Cardiac fibroblast (primary cell): ENCODE results near the gene ABO.
"Not testable (repeated sequence)": the region's sequence is repeated elsewhere in the genome, so short reads cannot be mapped to it uniquely, and the experiment has no call there.

ENCODE experiments used
- DNase-seq, 2 donors: peaks; one replicate each; pipeline versions ENCODE4 v3.0.0 to v3.0.0-alpha.2; 2010; ENCODE audit warnings: low read depth in 2 of 2
- H3K4me3 ChIP-seq, 2 donors: replicated peaks in 1 of 2; 1 replicate in 1 of 2; 2 replicates in 1 of 2; pipeline ENCODE4 v1.5.1; 2011; ENCODE audit warnings: low read depth in 2 of 2, low read length in 2 of 2, mild to moderate bottlenecking in 2 of 2, moderate library complexity in 1 of 2
- CTCF ChIP-seq: IDR thresholded peaks from one replicate; pipeline ENCODE4 v1.5.1; 2011; ENCODE audit warnings: low read depth, mild to moderate bottlenecking, low read length, inconsistent platforms

The ABO gene

DNA sequence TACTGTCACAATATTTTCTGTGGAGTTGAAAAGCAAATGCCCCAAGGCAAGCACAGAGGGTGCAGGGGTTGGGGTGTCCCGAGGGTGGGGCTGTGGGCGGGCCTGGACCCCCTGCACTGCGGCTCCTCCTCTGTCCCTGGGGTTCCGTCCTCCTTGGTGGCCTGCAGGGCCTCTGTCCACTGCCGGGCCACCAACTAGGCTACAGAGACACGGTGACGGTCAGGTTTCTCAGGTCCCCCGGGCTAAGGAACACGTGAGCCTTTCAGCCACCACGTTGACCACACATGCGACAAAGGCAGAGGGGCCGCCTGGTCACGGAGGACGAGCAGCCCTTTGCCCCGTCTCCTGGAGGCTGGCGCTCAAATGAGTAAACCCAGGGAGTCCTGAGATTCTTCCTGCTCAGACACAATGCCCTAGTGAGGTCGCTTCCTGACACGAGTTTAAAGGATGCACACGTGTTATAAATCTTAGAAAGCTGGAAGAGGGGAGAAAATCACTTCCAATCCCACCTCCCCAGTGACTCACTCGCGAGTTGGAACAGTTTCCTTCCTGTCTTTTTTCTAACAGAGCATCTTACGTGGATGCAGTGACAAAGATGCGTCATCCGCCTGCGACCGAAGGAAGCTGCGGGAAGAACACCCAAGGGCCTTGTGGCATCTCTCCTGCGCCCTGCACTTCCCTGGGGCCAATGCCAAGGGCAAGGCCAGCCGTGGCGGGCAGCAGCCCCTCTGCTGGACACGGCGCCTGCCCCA is 41.1 kb downstream of the ABO start:
- peak in 1 of 2 donors; percentile 47 for DNase-seq
- H3K4me3 ChIP-seq, result no peak overlapping the region
- no peak for TF ChIP-seq CTCF

DNA sequence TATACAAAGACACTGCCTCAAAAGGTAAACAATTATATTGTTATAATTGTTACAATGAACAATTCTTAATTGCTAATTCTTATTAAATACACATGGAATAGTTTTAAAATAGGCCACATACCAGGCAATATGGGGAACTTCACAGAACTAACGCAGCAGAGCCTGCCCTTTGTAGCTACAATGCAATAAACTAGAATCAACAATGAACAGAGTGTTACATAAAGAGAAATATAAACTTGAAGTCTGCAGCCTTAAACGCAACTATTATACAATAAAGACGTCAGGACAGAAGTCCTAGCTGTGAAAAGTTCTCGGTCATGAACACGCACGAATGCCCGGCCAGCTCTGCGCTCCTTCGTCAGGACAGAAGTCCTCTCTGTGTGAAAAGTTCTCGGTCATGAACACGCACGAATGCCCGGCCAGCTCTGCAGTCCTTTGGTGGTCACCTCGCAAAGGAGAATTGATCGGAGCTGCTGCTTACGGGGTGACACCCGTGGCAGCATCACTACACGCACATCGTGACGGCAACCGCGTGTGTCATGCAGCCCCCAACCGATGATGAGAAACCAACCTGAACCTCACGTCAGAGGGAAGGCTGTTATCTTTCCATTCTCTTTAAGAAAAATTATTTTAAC is 43.0 kb downstream of the ABO start:
- H3K4me3 ChIP-seq, DNase-seq: not testable (repeated sequence)

DNA sequence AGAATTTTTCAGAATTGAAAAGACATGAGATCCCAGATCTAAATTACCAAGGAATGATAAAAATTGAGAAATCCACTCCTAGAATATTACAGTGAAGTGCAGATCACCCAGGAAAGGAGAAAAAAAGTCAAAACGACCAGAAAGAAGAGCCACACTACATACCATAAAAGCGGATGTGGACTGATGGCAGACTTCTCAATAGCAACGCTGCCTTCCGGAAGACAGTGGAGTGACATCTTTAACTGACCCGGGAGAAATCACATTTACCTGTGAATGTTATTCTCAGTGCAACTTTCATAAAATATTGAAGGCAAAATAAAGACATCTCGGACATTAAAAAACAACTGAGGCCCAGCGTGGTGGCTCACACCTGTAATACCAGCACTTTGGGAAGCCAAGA is 44.5 kb downstream of the ABO start:
- not testable (repeated sequence) for H3K4me3 ChIP-seq, DNase-seq

DNA sequence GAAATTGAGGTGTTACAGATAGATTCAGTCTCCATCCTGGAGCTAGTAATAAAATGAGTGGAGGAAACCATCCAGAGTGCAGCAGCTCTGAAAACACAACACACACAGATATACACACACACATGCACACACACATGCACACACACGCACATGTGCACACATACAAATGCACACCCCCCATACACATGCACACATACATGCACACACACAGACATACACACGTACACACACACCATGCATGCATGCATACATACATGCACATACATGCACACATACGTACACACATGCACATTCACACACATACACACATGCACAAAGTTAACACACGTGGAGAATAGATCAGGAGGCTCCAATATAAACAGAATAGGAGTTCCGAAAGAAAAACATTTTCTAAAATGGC is 44.9 kb downstream of the ABO start:
- no peak for DNase-seq
- no peak for TF ChIP-seq CTCF
- H3K4me3 ChIP-seq, result no peak overlapping the region

DNA sequence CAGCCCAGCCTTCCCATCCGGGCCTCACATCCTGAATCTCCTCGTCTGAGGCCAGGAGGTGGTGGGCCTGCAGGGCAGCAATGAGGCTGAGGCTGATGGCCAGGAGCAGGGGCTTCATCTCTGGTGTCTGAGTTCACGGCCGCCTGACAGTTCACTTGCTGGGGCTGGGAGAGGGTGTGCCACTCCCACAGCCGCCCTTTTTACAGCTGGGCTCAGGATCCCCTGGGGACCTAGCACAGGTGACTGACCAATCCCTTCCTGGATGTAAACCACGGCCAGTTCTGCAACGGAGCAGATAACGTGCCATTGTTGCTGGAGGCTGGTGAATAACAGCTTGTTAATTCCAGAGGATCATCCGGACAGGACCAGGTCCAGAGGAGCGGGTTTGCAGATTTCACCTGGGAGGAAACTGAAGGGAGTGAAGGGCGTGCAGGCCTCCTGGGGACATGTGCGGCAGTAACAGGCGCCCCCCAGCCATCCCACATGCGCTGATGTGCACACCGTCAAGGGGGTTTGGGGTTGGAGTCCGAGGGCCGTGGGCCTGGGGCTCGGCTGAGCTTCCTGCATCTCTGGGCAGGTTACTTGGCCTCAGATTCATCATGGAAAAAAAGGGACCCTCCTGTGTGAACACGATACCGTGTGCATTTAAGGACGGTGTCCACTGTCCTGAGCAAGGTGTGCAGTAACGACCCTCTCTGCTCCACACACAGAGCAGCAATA is 46.4 kb downstream of the ABO start:
- DNase-seq, H3K4me3 ChIP-seq: not testable (repeated sequence)

DNA sequence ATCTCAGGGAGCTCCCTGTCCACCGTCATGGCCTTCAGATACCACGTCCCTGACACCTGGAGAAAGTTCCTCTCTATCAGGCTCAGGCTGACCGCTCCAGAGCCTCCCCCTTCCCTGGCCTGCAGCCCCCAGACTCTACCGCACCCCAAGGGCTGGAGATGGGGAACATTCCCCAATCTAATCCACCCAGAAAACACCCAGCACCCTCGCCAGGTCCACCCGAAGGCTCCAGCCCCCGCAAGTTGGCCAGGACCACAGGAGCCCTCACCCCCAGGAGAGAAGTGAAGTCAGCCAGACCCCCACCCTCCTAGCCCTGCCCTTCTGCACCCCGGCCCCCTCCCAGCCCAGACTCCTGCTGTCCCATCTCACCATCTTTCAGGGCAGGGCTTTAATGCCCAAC is 47.0 kb downstream of the ABO start:
- DNase-seq, H3K4me3 ChIP-seq: not testable (repeated sequence)

DNA sequence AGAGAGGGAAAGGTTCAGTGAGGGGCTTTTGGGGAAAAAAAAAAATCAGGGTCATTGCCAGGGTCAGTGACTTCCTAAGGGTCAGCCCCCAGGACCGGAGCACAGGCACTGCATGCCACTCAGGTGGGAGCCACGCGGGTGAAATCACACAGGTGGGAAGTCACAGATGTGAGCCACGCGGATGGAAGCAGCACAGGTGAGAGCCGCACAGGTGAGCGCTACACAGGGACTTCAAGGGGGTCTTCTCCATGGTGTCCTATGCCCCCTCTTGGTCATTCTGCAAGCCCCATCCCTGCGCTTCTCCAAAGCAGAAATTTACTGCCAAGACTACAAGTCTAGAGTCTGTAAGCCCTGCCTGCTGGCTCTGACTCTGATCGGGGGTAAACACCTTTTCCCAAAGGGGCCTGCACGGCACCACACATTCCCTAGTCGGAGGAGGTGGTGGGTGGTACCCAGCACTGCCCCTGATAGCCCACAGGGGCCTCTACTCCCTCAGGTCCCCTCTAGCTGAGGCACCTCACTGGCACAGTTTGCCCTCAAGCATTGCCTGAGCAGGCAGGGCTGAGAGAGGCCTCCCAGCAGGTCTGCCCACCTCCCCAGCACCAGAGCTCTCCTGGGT is 47.6 kb downstream of the ABO start:
- DNase-seq, result no peak
- no peak overlapping the region for H3K4me3 ChIP-seq
- no peak for TF ChIP-seq CTCF

DNA sequence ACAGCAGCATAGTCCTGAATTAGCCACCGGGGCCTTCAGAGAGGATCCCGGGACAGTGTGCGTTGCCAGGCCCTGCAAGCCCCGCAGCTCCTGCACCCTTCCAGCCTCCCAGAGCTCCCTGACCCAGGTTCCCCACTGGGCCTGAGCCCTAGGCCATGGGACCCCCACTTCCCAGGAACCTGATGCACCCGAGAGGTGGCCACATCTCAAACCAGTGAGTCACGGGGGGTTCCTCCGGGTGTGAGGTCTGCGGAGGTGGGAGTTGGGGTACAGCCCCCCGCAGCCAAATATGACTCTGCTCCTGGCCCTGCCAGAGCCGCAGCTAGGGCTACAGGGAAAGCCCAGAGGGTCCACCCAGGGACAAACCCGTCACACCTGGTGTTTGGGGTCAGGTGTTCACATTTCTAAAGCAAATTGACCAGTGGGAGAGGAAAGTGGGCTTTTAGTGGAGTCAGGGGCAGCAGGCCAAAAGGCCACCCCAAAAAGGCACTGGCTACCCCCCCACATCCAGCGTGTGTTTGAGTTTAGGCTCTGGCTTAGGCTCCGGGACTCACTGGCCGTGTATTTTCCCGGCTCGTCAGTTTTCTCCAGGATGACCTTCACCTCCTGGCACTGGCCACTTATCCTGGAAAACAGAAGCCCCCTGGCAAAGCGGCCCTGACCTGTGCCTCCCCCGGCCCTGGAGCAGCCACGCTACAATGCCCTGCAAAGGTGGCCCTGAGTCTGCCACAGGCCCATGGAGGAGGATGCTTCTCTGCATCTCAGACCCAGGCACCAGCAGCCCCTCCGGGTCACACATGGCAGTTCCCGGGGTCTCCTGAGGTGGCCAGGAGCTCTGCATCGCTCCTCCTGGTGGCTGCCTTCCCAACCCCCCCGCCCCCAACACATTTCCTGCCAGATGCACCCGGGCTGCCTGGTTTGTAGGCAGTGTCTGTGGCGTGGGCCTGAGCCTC is 48.5 kb downstream of the ABO start:
- DNase-seq, result no peak
- TF ChIP-seq CTCF, result no peak
- no peak overlapping the region for H3K4me3 ChIP-seq
